Measurements from ENCODE around the gene LRFN3.

- TF ChIP-seq YY1 (IDR thresholded peaks at IDR 0.05; ENCODE audit: insufficient read depth, insufficient read length) (no peak), ZNF274 (IDR thresholded peaks at IDR 0.05; ENCODE audit: low read depth, low read length) (no peak), SUZ12 (IDR thresholded peaks at IDR 0.05; ENCODE audit: extremely low read depth, insufficient read depth, insufficient read length) (no peak)
Measured at GRCh38 chr19:35946203-35946602, 10.0 kb downstream of the LRFN3 start.
